ENCODE data around the gene TPST1. TPM values are rescaled to one million over a fixed set of nuclear protein-coding genes. Genes with fewer than 3 reads are reported as not detected.

Gene TPST1
- total and polyA plus RNA-seq, 2 of the 8 experiments (the other 6 are each of a cell fraction or from before 2014, with no cell fraction given): 8.2 to 18.4 TPM

- no peak overlapping the region for H2AK5ac ChIP-seq (ENCODE audit: low read depth, low read length)
- no peak overlapping the region for H2AFZ ChIP-seq (ENCODE audit: low read length)
- no peaks in the 10 kb centered on the region for H4K20me1 ChIP-seq (replicated peaks in 1 of 2; ENCODE audit: control insufficient read depth in 1 of 2, insufficient read depth in 2 of 2, low read length in 2 of 2)
- H3K9ac ChIP-seq (replicated peaks in 1 of 4; ENCODE audit: extremely low read depth in 1 of 4, low read depth in 3 of 4, low read length in 3 of 4): no peak overlapping the region
- no peak overlapping the region for H2BK120ac ChIP-seq (replicated peaks; ENCODE audit: low read depth, low read length)
- H4K5ac ChIP-seq (ENCODE audit: insufficient read length, low read depth, low read length): no peak overlapping the region
- no peaks in the 10 kb centered on the region for H3K79me2 ChIP-seq (ENCODE audit: control insufficient read depth in 1 of 2, insufficient read depth in 2 of 2, low read length in 2 of 2)
- H4K8ac ChIP-seq (ENCODE audit: extremely low read depth, insufficient read depth, low read length): no peak overlapping the region
- no peak overlapping the region for H4K91ac ChIP-seq (replicated peaks; ENCODE audit: insufficient read length, low read length)
- 93% methylated on average over 2 of the region's 2 CpGs; no CpG with 5 or more reads in 1 of the 2 experiments for WGBS, 2 experiments (ENCODE audit: extremely low coverage in 1 of 2, insufficient coverage in 1 of 2, insufficient read length in 1 of 2, insufficient replicate concordance in 2 of 2, low coverage in 1 of 2, low lambda C conversion rate in 2 of 2, missing lambda C conversion rate in 1 of 2)
- H2BK12ac ChIP-seq (ENCODE audit: low read depth, low read length): no peak overlapping the region
- FAIRE-seq (no peak), DNase-seq (ENCODE audit: low read depth in 1 of 2, low spot score in 2 of 2) (no peak)
- H2BK20ac ChIP-seq (ENCODE audit: low read length): no peak overlapping the region
- no peak overlapping the region for H3K4me3 ChIP-seq (ENCODE audit: extremely low read depth in 1 of 4, insufficient read depth in 2 of 4, low read depth in 3 of 4, low read length in 4 of 4)
- H3K14ac ChIP-seq (ENCODE audit: insufficient read length): no peak overlapping the region
- H3K27ac ChIP-seq (ENCODE audit: low read depth, low read length): no peak overlapping the region
- H3K56ac ChIP-seq (replicated peaks; ENCODE audit: insufficient read length, low read depth, low read length): no peak overlapping the region
- H3K4ac ChIP-seq (replicated peaks; ENCODE audit: insufficient read length, low read depth, low read length): no peak overlapping the region
- H3K18ac ChIP-seq (ENCODE audit: extremely low read depth, low read length): no peak overlapping the region
- no peak overlapping the region for H3K4me2 ChIP-seq (ENCODE audit: insufficient read depth in 1 of 2, low read depth in 2 of 2, low read length in 2 of 2)
- H3K79me1 ChIP-seq (ENCODE audit: low read depth, low read length): no peaks in the 10 kb centered on the region
- no peak overlapping the region for H2BK15ac ChIP-seq (ENCODE audit: low read length)
- no peaks in the 10 kb centered on the region for H3K36me3 ChIP-seq (ENCODE audit: control insufficient read depth in 2 of 4, insufficient read depth in 4 of 4, low read length in 3 of 4)
- H3K4me1 ChIP-seq (replicated peaks in 1 of 4; ENCODE audit: control insufficient read depth in 3 of 4, insufficient read depth in 4 of 4, low read length in 3 of 4): no peaks in the 10 kb centered on the region
- H3K23ac ChIP-seq (ENCODE audit: insufficient read length): no peak overlapping the region
- peaks cover 4 to 6% of the 10 kb centered on the region in 2 experiments; a peak in 2 of 4 replicates for H3K9me3 ChIP-seq (ENCODE audit: insufficient read depth in 2 of 2, low read depth in 1 of 2, low read length in 1 of 2)
- no peak for TF ChIP-seq POLR2A (IDR thresholded peaks at IDR 0.05; ENCODE audit: control extremely low read depth in 1 of 2, low read depth in 2 of 2, low read length in 2 of 2)
- TF ChIP-seq KDM1A (IDR thresholded peaks at IDR 0.05; ENCODE audit: borderline replicate concordance, low read length): no peak
- TF ChIP-seq CHD2 (IDR thresholded peaks at IDR 0.05; ENCODE audit: low read length): no peak
- TF ChIP-seq HDAC2 (IDR thresholded peaks at IDR 0.05; ENCODE audit: borderline replicate concordance in 1 of 2, low read depth in 2 of 2, low read length in 2 of 2): no peak
- no peak for TF ChIP-seq RAD21 (IDR thresholded peaks at IDR 0.05 in 1 of 2, conservative IDR thresholded peaks at IDR 0.05 in 1 of 2; ENCODE audit: low read depth in 2 of 2, low read length in 2 of 2)
- TF ChIP-seq SP4 (IDR thresholded peaks at IDR 0.05; ENCODE audit: low read length): no peak
- no peak for TF ChIP-seq SRF (IDR thresholded peaks at IDR 0.05; ENCODE audit: low read depth, low read length)
- no peak for TF ChIP-seq KDM4A (IDR thresholded peaks at IDR 0.05; ENCODE audit: low read depth, low read length, severe bottlenecking)
- no peak for TF ChIP-seq SIN3A (conservative IDR thresholded peaks at IDR 0.05 in 1 of 2, IDR thresholded peaks at IDR 0.05 in 1 of 2; ENCODE audit: low read depth in 1 of 2, low read length in 2 of 2)
- no peak for TF ChIP-seq SP2 (IDR thresholded peaks at IDR 0.05; ENCODE audit: low read length)
- no peaks in the 10 kb centered on the region for H3K27me3 ChIP-seq (replicated peaks in 1 of 4; ENCODE audit: control insufficient read depth in 3 of 4, extremely low read depth in 1 of 4, insufficient read depth in 3 of 4, low read length in 3 of 4)
- no peaks in the 10 kb centered on the region for H3K23me2 ChIP-seq (ENCODE audit: low read depth, low read length)
- CTCF ChIA-PET (ENCODE audit: partially characterized antibody): no interaction called here
- no peak overlapping the region for H2BK5ac ChIP-seq (ENCODE audit: low read depth, low read length)
- POLR2A ChIA-PET (ENCODE audit: partially characterized antibody): no interaction called here
Measured at GRCh38 chr7:66181845-66182244, 23.3 kb upstream of the TPST1 start.

Measured in H1 (cell line).